Measurements from ENCODE around the gene FAM13A.
"Not testable (repeated sequence)": the region's sequence is repeated elsewhere in the genome, so short reads cannot be mapped to it uniquely, and the experiment has no call there.

DNA sequence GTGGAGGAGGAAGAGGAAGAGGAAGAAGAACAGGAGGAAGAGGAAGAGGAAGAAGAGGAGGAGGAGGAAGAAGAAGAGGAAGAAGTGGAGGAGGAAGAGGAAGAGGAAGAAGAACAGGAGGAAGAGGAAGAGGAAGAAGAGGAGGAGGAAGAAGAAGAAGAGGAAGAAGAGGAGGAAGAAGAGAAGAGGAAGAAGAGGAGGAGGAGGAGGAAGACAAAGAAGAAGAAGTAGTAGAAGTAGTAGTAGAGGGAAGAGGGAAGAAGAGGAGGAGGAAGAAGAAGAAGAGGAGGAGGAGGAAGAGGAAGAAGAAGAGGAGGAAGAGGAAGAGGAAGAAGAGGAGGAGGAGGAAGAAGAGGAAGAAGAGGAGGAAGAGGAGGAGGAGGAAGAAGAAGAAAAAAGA, 143.8 kb downstream of the FAM13A start:
- TF ChIP-seq, protein P1, sequence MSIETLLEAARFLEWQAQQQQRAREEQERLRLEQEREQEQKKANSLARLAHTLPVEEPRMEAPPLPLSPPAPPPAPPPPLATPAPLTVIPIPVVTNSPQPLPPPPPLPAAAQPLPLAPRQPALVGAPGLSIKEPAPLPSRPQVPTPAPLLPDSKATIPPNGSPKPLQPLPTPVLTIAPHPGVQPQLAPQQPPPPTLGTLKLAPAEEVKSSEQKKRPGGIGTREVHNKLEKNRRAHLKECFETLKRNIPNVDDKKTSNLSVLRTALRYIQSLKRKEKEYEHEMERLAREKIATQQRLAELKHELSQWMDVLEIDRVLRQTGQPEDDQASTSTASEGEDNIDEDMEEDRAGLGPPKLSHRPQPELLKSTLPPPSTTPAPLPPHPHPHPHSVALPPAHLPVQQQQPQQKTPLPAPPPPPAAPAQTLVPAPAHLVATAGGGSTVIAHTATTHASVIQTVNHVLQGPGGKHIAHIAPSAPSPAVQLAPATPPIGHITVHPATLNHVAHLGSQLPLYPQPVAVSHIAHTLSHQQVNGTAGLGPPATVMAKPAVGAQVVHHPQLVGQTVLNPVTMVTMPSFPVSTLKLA (conservative IDR thresholded peaks at IDR 0.05), result not testable (repeated sequence)
- not testable (repeated sequence) for TF ChIP-seq MXI1 (IDR thresholded peaks at IDR 0.05; ENCODE audit: low read depth, low read length); RAD21 (CRISPR knock-in tag; conservative IDR thresholded peaks at IDR 0.05 in 1 of 2, IDR thresholded peaks at IDR 0.05 in 1 of 2); SETDB1 (IDR thresholded peaks at IDR 0.05; ENCODE audit: low read length); SRF (CRISPR knock-in tag; IDR thresholded peaks at IDR 0.05); SMC3 (conservative IDR thresholded peaks at IDR 0.05; ENCODE audit: insufficient read depth, low read depth, low read length); POLR2AphosphoS5 (IDR thresholded peaks at IDR 0.05; ENCODE audit: control insufficient read depth, insufficient read depth, low read depth, low read length); FOXP4 (CRISPR knock-in tag; IDR thresholded peaks at IDR 0.05; ENCODE audit: borderline replicate concordance); TBL1XR1 (IDR thresholded peaks at IDR 0.05; ENCODE audit: low read length in 2 of 2)
- TF ChIP-seq, protein P2, sequence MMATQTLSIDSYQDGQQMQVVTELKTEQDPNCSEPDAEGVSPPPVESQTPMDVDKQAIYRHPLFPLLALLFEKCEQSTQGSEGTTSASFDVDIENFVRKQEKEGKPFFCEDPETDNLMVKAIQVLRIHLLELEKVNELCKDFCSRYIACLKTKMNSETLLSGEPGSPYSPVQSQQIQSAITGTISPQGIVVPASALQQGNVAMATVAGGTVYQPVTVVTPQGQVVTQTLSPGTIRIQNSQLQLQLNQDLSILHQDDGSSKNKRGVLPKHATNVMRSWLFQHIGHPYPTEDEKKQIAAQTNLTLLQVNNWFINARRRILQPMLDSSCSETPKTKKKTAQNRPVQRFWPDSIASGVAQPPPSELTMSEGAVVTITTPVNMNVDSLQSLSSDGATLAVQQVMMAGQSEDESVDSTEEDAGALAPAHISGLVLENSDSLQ (IDR thresholded peaks at IDR 0.05), result not testable (repeated sequence)

All from K562 (cell line).